ENCODE data around the gene OSBPL5.

- TF ChIP-seq CTCF (IDR thresholded peaks at IDR 0.05 in 4 of 5, conservative IDR thresholded peaks at IDR 0.05 in 1 of 5) (no peak), POLR2A (IDR thresholded peaks at IDR 0.05) (no peak)
Measured at GRCh38 chr11:3197878-3198528, 32.9 kb upstream of the OSBPL5 start.

All from gastrocnemius medialis (tissue), 4 donors.